ENCODE results near the gene COMMD7. TPM values are rescaled to one million over a fixed set of nuclear protein-coding genes. Genes with fewer than 3 reads are reported as not detected.

COMMD7 gene
- total and polyA plus RNA-seq, 7 donors = 15.9 to 55.4 (median 41.0) TPM

DNA sequence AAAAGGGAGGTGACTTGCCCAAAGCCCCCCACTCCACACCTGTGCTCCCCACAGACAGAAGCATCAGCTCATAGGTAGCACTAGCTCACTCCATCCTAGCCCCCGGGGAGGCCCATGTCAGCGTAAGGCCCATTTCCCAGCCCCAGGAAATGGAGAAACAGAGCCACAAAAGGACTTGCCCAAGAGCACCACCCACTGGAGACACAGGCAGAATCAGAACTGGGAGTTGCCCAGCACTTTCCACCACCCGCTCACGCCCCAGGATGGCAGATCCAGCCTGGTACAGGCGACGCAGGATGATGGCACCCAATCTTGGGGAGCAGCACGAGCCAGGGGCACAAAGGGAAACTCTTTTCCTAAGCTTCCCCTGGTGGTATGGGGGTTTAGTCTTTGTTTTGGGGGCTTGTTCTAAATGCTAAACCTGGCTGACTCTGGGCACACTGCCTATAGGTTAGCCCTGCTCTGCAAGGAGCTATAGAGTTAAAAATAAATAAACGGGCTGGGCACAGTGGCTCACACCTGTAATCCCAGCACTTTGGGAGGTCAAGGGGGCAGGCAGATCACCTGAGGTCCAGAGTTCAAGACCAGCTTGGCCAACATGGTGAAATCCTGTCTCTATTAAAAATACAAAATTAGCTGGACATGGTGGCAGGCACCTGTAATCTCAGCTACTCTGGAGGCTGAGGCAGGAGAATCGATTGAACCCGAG lies 81.3 kb downstream of the COMMD7 start:
- ATAC-seq (no peak), DNase-seq (no peak)
- Histone ChIP-seq H3K9me3 (no peaks in the 10 kb centered on the region), H3K27me3 (ENCODE audit: insufficient read depth in 3 of 3, low read length in 2 of 3) (no peaks in the 10 kb centered on the region), H3K4me3 (no peak overlapping the region), H3K36me3 (ENCODE audit: insufficient read depth in 1 of 2, low read depth in 1 of 2) (no peaks in the 10 kb centered on the region), H3K4me1 (no peaks in the 10 kb centered on the region), H3K27ac (no peak overlapping the region)
- WGBS, 3 donors = 83 to 89% (median 84%) methylated on average over 10 of the region's 10 CpGs
- no peak for TF ChIP-seq CTCF (IDR thresholded peaks at IDR 0.05)
- intact Hi-C loops (cut with DNase I) = no loop called here

GRCh38 chr20:32660661-32661060 lies 82.6 kb downstream of the COMMD7 start:
- DNase-seq = no peak
- intact Hi-C loops (cut with DNase I) = no loop called here
- no peaks in the 10 kb centered on the region for H3K9me3 ChIP-seq
- no peaks in the 10 kb centered on the region for H3K36me3 ChIP-seq (ENCODE audit: insufficient read depth in 1 of 2, low read depth in 1 of 2)
- no peaks in the 10 kb centered on the region for H3K4me1 ChIP-seq
- no peak for TF ChIP-seq CTCF (IDR thresholded peaks at IDR 0.05)
- WGBS, 3 donors = 84 to 89% (median 87%) methylated on average over 8 of the region's 8 CpGs
- ATAC-seq = no peak
- no peaks in the 10 kb centered on the region for H3K27me3 ChIP-seq (ENCODE audit: insufficient read depth in 3 of 3, low read length in 2 of 3)
- H3K27ac ChIP-seq = no peak overlapping the region
- no peak overlapping the region for H3K4me3 ChIP-seq

- ATAC-seq = no peak
Measured at GRCh38 chr20:32656827-32657226, 86.4 kb downstream of the COMMD7 start.

DNA sequence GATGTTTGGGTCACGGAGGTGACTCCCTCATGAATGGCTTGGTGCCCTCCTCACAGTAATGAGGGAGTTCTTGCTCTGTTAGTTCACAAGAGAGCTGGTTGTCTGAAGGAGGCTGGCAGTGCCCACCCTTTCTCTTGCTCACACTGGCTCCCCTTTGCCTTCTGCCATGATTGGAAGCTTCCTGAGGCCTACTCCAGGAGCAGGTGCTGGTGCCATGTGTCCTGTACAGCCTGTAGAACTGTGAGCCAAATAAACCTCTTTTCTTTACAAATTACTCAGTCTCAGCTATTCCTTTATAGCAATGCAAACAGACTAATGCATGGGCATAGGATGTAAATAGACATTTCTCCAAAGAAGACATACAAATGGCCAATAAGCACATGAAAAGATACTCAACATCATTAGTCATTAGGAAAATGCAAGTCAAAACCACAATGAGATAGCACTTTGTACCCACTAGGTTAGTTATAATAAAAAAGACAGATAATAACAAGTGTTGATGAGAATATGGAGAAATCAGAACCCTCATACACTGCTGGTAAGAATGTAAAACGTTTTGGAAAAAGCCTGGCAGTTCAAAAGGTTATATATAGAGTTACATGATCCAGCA lies 87.3 kb downstream of the COMMD7 start:
- no peak for ATAC-seq
- WGBS, 3 donors = 42 to 62% (median 46%) methylated on average over 2 of the region's 2 CpGs
- intact Hi-C loops (cut with DNase I) = no loop called here

More at GRCh38 chr20:32656827-32657226, 86.4 kb downstream of the COMMD7 start:
- Histone ChIP-seq H3K4me1 (no peaks in the 10 kb centered on the region), H3K9me3 (no peaks in the 10 kb centered on the region), H3K4me3 (no peak overlapping the region), H3K36me3 (ENCODE audit: insufficient read depth in 1 of 2, low read depth in 1 of 2) (no peaks in the 10 kb centered on the region), H3K27ac (no peak overlapping the region), H3K27me3 (ENCODE audit: insufficient read depth in 3 of 3, low read length in 2 of 3) (no peaks in the 10 kb centered on the region)
- WGBS, 3 donors = 88 to 92% (median 91%) methylated on average over 1 of the region's 1 CpG
- DNase-seq = no peak
- no peak for TF ChIP-seq CTCF (IDR thresholded peaks at IDR 0.05)
- intact Hi-C loops (cut with DNase I) = no loop called here

More for the DNA sequence above, 87.3 kb downstream of the COMMD7 start:
- no peak overlapping the region for H3K27ac ChIP-seq
- H3K36me3 ChIP-seq (ENCODE audit: insufficient read depth in 1 of 2, low read depth in 1 of 2) = no peaks in the 10 kb centered on the region
- DNase-seq = no peak
- TF ChIP-seq CTCF (IDR thresholded peaks at IDR 0.05) = no peak
- H3K4me3 ChIP-seq = no peak overlapping the region
- H3K9me3 ChIP-seq = no peaks in the 10 kb centered on the region
- H3K4me1 ChIP-seq = no peaks in the 10 kb centered on the region
- H3K27me3 ChIP-seq (ENCODE audit: insufficient read depth in 3 of 3, low read length in 2 of 3) = no peaks in the 10 kb centered on the region

All from psoas muscle (tissue), 8 donors.